Epithelial cell of proximal tubule (primary cell): ENCODE results near the gene UBAC1. TPM values are rescaled to one million over a fixed set of nuclear protein-coding genes. Genes with fewer than 3 reads are reported as not detected.
"Not testable (repeated sequence)": the region's sequence is repeated elsewhere in the genome, so short reads cannot be mapped to it uniquely, and the experiment has no call there.

Source experiments
- DNase-seq: peaks from one replicate; pipeline ENCODE4 v3.0.0-alpha.2; 2011; ENCODE audit warnings: low read depth
- H3K4me3 ChIP-seq: 2 replicates; pipeline ENCODE4 v1.5.1; 2011; ENCODE audit warnings: low read depth, mild to moderate bottlenecking, low read length
- total RNA-seq: library from RNA; depleted of rRNA; stranded (reverse); fragments of >200 nt; gene quantifications from 2 replicates; pipeline ENCODE4 v1.2.3, GENCODE V29; 2015
- TF ChIP-seq, protein P1 (sequence below): conservative IDR thresholded peaks from 2 replicates; pipeline ENCODE4 v1.5.1; 2012; ENCODE audit warnings: low read depth, mild to moderate bottlenecking, low read length

The UBAC1 gene
- total RNA-seq, 1 donor from 2014 or later, result 40.9 TPM

DNA sequence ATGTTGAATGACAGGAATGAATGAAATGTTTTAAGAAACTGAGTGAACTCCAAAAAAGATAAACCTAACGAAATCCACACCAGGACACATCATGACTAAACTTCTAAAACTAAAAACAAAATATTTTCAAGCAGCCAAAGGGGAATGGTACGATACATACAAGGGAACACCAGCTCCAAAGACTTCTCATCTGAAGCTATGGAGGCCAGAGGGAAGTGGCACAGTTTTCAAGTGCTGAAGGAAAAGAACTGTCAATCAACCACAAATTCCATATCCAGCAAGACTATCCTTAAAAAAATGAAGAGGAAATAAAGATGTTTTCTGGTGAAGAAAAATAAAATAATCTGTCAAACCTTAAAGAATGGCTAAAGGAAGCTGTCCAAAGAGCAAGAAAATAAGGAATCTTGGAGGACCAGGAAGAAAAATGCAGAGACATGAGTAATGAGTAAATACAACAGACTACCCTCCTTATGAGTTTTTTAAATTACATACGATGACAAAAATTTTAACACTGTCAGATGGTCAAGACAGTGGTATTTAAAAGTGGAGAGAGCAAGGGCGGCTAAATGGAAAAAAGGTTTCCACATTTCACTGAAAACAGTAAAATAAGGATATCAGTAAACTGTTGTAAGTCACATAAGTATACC, 65.8 kb downstream of the UBAC1 start:
- DNase-seq, result no peak
- no peak overlapping the region for H3K4me3 ChIP-seq
- TF ChIP-seq, protein P1, sequence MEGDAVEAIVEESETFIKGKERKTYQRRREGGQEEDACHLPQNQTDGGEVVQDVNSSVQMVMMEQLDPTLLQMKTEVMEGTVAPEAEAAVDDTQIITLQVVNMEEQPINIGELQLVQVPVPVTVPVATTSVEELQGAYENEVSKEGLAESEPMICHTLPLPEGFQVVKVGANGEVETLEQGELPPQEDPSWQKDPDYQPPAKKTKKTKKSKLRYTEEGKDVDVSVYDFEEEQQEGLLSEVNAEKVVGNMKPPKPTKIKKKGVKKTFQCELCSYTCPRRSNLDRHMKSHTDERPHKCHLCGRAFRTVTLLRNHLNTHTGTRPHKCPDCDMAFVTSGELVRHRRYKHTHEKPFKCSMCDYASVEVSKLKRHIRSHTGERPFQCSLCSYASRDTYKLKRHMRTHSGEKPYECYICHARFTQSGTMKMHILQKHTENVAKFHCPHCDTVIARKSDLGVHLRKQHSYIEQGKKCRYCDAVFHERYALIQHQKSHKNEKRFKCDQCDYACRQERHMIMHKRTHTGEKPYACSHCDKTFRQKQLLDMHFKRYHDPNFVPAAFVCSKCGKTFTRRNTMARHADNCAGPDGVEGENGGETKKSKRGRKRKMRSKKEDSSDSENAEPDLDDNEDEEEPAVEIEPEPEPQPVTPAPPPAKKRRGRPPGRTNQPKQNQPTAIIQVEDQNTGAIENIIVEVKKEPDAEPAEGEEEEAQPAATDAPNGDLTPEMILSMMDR, result no peak

DNA sequence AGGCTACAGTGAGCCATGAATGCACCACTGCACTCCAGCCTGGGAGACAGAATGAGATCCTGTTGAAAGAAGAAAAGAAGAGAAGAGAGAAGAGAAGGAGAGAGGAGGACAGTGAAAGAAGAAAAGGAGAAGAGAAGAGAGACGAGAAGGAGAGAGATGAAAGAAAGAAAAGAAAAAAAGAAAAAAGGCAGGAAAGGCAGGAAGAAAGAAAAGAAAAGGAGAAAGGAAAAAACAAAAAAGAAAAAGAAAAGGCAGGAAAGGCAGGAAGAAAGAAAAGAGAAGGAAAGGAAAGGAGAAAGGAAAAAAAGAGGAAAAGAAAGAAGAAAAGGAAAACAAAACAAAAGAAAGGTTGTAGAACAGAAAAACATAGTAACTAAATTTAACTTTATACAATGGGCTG, 68.1 kb downstream of the UBAC1 start:
- TF ChIP-seq, protein P1, result no peak

DNA sequence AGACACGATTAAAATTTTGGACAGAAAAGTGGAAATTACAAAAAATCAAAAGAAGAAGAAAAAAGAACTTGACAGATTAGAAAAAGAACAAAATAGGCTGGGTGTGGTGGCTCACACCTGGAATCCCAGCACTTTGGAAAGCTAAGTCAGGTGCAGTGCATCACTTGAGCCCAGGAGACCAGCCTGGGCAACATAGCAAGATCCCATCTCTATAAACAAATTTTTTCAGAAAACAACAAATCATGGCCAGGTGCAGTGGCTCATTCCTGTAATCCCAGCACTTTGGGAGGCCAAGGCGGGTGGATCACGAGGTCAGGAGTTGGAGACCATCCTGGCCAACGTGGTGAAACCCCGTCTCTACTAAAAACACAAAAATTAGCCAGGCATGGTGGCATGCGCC, 68.8 kb downstream of the UBAC1 start:
- H3K4me3 ChIP-seq, DNase-seq: not testable (repeated sequence)

More for the DNA sequence above, 68.1 kb downstream of the UBAC1 start:
- no peak overlapping the region for H3K4me3 ChIP-seq
- DNase-seq, result no peak

DNA sequence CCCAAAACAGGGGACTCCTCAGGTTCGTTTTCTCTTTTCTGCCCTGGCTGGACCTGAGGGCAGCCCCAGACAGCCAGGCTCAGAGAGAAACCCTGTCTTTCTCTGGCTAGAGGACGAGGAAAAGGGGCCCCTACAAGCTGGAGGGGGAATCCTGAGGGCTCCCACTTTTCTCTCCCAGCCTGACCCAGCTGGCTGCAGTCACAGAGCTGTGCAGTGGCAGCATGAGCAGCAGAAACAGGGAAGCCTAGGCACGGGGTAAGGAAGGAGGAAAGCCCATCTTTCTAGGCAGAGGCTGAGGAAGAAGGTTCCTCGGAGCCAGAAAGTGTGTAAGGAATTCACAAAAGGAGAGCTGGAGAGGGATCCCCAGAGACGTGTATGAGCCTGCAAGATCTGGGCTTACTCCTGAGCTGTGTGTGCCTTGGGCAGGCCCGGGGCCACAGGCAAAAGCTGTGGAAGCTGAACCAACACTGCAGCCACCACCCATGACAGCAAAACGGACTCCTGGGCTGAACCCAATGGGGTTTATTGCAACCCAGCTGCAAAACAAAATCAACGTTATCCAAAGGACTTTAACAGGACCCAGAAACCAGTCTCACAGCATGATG, 70.0 kb downstream of the UBAC1 start:
- DNase-seq, result no peak
- H3K4me3 ChIP-seq, result no peak overlapping the region
- TF ChIP-seq, protein P1, result no peak

DNA sequence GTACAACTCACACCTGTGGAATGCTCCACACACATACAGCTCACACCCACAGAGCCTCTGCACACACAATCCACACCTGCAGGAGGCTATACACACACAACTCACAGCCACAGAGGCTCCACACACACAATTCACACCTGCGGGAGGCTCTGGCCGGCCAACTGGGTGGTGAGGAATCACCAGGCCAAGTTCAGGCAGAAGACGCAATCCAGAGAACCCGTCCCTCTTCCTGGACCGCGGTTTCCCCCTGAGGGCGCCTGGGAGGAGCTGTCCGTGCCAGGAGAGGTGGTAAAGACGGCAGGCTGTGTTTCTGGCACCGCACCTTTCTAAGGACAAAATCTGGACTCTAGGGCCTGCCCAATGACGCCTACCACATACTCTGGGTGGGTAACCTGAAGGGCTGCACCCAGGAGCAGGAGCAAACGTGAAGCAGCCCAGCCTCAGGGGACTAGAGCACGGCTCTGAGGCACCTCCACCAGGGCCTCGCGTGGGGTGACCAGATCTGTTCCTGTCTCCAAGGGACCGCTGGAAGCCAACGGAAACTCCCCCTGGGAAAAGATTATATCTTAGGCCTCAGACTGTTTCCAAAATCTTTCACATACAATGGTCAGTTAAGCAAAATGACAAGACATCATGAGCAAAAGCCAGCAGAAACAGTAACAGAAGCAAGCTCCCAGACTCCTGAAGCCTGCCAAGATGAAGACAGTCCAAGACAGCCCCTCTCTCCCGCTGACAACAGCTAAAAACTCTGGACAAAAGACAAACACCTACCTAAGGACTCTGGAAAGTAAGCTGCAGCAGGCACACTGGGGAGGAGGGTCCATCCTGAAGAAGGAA, 70.8 kb downstream of the UBAC1 start:
- TF ChIP-seq, protein P1, result no peak
- no peak for DNase-seq
- H3K4me3 ChIP-seq, result no peak overlapping the region

DNA sequence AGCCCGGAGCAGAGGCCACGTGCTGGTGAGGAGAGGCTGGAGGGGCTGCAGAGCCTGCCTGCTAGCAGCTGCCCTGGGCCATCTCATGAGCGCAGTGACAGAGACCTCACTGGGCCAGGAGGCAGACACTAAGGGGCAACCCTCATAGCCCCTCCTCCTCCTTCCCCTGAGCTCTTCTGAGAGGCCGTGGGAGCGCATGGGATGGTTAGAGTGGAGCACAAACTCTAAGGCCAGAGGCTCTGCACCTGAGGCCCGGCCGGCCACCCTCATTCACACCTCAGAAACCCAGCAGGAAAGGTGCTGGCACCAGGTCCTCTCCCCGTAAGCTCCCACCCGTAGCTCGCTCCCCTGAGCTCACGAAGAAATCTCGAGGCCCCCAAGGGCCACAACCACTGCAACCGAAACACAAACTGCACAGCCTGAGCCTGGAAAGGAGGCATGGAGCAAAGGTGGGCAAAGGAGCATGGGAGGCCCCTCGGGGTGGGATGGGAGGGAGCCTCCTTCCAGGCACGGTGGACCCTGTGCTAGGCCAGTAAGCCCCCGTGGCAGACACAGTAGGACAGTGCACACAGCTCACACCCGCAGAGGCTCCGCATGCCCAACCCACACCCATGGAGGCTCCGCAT, 71.5 kb downstream of the UBAC1 start:
- TF ChIP-seq, protein P1, result no peak
- H3K4me3 ChIP-seq, result no peak overlapping the region
- DNase-seq, result no peak
